G401.6 (cell line): ENCODE measurements around the gene CKAP2L.
"Not testable (repeated sequence)": the region's sequence is repeated elsewhere in the genome, so short reads cannot be mapped to it uniquely, and the experiment has no call there.

Experiments used
- FAIRE-seq: peaks from 2 replicates; lab custom pipeline; 2012; peaks lifted over from hg19 to GRCh38; lab: Jason Lieb, UNC

The CKAP2L gene

DNA sequence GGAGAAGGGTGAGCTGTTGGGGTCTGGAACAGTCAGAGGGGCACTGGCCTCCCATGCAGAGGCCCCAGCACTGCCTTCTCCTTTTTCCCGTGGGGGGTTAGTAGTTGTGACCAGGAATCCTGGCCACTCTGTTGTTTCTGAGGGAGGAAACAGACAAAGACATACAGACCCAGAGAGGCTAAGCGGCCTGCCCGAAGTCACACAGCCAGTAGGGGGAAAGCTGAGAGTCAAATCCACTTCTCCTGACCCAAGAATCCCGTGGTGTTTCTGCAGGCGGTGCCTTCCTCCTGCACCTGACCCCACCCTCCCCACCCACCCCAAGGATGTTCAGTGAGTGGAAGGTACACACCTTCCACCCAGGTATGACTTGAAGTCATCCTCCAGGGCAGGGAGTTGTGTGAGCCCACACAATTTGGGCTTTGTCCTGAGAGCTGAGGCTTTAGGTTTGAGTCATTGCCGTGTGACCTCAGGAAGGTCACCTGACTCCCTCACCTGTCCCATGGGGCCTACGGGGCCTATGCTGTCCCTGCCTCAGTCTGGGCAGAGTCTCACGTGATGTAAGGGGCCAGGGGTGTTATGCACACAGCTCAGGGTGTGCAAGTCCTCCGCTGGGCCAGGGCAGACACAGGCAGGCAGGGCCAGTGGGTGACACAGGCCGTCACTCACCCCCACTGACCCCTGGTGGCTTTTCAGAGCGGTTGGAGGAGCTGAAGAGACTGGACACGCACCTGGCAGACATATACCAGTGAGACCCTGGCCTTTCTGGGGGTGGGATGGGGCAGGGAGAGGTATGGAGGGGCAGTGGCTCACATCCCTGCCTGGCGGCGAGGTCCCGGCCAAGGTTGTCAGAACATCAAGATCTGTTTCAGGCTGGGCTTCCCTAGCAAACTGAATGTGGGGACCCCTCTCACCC is 38.6 kb downstream of the CKAP2L start:
- FAIRE-seq = no peak

- no peak for FAIRE-seq
Observed at GRCh38 chr2:112724591-112725525, 39.6 kb downstream of the CKAP2L start.

DNA sequence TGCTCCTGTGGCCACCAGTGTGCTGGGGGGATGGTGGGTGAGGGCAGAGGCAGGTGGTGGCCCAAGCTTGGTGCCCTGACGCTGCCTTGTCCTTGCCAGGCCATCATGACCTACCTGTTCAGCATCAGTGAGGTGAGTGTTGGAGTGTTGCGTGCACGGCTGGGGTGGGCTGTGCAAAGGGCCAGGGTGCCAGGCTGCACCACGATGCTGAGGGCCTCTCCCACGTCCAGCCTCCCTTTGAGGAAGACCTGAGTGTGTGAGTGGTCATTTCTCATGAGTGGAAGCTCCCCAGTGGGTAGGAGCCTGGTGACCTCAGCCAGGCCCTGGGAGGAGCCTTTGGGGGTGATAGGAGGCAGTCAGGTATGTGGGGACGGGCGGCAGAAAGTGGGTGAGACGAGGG is 40.4 kb downstream of the CKAP2L start:
- no peak for FAIRE-seq

- FAIRE-seq = no peak
Observed at GRCh38 chr2:112723547-112723940, 40.9 kb downstream of the CKAP2L start.

GRCh38 chr2:112722816-112723546 is 41.4 kb downstream of the CKAP2L start:
- no peak for FAIRE-seq

- no peak for FAIRE-seq
Observed at GRCh38 chr2:112721819-112722522, 42.4 kb downstream of the CKAP2L start.

DNA sequence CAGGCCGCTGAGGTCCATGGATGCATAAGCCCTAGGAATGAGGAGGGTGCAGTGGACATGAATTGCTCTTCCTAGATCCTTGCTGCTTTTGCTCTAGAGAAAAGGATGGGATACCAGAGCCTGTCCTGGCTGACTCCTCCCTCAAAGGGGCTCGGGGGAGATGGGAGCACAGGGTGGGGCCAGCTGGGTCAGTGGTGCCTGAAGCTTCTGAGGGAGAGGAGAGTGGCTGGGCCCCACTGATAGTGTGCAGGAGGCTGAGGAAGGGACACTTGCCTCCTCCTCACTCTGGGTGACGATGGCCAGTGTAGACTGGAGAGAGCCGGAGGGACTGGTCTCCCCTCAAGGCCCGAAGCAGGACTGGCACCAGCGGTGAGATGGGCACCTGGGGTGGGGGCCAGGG is 43.6 kb downstream of the CKAP2L start, which contains the start of gene NT5DC4:
NT5DC4 (plus strand) TSS at position 236 of the 400 bp plus-strand sequence; CDS start at position 296, 60 bp downstream.
- no peak for FAIRE-seq

- no peak for FAIRE-seq
Observed at GRCh38 chr2:112718863-112719370, 45.5 kb downstream of the CKAP2L start.

DNA sequence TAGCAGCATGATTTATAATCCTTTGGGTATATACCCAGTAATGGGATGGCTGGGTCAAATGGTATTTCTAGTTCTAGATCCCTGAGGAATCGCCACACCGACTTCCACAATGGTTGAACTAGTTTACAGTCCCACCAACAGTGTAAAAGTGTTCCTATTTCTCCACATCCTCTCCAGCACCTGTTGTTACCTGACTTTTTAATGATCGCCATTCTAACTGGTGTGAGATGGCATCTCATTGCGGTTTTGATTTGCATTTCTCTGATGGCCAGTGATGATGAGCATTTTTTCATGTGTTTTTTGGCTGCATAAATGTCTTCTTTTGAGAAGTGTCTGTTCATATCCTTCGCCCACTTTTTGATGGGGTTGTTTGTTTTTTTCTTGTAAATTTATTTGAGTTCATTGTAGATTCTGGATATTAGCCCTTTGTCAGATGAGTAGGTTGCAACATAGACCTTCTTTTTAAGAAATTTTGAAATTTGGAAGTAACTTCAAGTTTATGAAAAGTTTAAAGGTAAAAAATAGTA is 47.5 kb downstream of the CKAP2L start:
- FAIRE-seq = not testable (repeated sequence)

DNA sequence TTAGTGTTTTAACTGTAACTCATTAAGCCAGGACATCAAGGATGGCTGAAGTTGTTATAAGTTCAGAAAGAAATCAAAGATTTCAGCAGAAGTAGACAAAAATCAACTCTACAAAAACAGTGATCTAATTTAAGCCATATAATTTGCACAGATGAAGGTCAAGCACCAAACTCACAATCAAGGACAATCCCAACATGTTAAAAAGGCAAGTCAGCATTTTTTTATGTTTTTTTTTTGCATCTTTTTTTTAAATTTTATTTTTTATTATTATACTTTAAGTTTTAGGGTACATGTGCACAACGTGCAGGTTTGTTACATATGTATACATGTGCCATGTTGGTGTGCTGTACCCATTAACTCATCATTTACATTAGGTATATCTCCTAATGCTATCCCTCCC is 48.3 kb downstream of the CKAP2L start:
- FAIRE-seq = not testable (repeated sequence)

GRCh38 chr2:112714836-112715631 is 49.4 kb downstream of the CKAP2L start:
- no peak for FAIRE-seq

- no peak for FAIRE-seq
Observed at GRCh38 chr2:112714331-112714730, 50.1 kb downstream of the CKAP2L start.

GRCh38 chr2:112713926-112714325 is 50.5 kb downstream of the CKAP2L start:
- no peak for FAIRE-seq

DNA sequence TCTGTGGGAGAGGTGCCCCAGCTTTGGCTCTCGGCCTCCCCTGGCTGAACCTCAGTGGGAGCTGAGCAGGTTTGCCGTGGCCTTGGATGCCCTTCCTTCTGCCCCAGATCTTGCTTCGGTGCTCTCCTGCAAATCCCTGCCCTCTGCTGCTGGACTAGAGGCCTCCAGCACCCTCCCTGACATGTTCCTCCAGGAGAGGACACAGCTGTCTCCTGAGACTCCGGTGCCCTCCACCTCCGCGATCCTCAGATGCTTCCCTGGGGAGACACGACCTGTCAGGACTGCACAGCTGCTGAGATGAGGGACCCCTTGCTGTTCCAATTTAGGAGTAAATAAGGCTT is 50.9 kb downstream of the CKAP2L start:
- FAIRE-seq = no peak

DNA sequence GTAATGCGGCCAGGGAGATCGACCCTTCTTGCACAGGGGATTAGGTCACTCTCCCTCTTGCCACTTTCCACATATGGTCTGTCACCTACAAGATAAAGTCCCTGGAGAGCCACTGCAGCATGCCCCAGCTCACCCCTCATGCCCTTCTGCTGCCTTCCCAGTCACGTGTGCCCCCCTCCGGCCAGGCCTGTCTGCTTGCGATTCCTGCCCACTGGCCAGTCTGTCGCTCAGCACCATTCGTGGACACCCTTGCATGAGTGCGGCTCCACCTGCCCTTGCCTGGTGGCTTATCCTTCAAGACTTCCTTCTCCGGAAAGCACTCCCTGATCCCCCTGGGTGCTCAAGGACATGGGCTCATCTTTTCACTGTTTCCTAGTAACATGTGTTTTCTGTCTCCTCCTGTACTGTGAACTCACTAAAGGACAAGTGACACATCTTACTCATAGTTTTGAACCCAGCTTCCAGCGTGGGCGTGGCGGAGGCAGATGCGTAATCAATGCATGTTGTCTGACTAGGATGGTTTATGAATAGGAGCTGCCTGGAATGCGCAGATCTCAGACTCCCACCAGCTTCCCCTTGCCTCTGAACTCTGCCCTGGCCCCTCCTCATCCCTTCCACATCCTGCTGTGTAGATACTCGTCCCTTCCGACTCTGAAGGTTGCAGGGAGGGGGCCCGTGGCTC is 51.4 kb downstream of the CKAP2L start:
- FAIRE-seq = no peak

GRCh38 chr2:112712465-112712864 is 51.9 kb downstream of the CKAP2L start:
- no peak for FAIRE-seq

- no peak for FAIRE-seq
Observed at GRCh38 chr2:112710956-112711750, 53.3 kb downstream of the CKAP2L start.

DNA sequence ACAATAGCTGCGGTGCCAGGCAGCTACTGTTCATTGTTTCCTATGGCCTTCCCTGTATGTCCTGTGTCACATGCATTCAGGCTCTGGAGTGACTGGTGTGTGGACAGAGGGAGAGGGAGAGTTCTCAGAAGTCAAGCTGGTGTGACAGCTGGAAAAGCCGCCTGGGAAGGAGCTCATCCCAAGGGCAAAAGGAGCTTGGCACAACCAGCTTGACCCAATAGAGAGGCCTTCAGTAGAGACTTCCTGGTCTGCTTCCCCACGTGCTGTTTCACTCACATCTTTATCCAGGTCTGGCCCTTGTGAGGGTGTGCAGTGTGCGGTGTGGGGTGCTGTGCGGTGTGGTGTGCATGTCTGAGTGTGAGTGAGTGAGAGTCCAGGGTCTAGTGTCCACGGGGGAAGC is 54.7 kb downstream of the CKAP2L start:
- no peak for FAIRE-seq

- no peak for FAIRE-seq
Observed at GRCh38 chr2:112708968-112709367, 55.4 kb downstream of the CKAP2L start.
